A673 (cell line): ENCODE data around the gene KCNIP4. TPM values are rescaled to one million over a fixed set of nuclear protein-coding genes. Genes with fewer than 3 reads are reported as not detected.

Source experiments
- BruUV-seq: library from RNA; stranded (reverse); fragments of 400-500 nt; replicated peaks from 2 replicates; lab custom pipeline; 2021; lab: Mats Ljungman, UMichigan
- CTCF ChIA-PET: fragments of 300-600 bp; sonication (Branson Sonifier 250); formaldehyde crosslinking; loops from one replicate; lab custom pipeline; 2022; ENCODE audit warnings: antibody characterized with exemption; lab: Charles Lee
- POLR2A ChIA-PET: fragments of 300-600 bp; sonication (Branson Sonifier 250); formaldehyde crosslinking; loops from one replicate; lab custom pipeline; 2022; ENCODE audit warnings: antibody characterized with exemption; ENCODE audit not compliant: low non-redundant PET; lab: Charles Lee
- DNase-seq: peaks from one replicate; pipeline ENCODE4 v3.0.0-alpha.2; 2015; ENCODE audit warnings: low spot score
- H3K27ac ChIP-seq: fragments of 200-600 bp; sonication (generic); 2 replicates; pipeline ENCODE4 v1.5.1; 2016; ENCODE audit warnings: mixed run types, low read depth, mild to moderate bottlenecking, mixed read lengths, antibody characterized with exemption, low read length; ENCODE audit not compliant: poor library complexity, severe bottlenecking
- H3K27me3 ChIP-seq: fragments of 200-600 bp; sonication (generic); replicated peaks from 2 replicates; pipeline ENCODE4 v1.6.1; 2017; ENCODE audit warnings: mixed run types, low read depth, mild to moderate bottlenecking, mixed read lengths, antibody characterized with exemption, low read length; ENCODE audit not compliant: insufficient read depth, poor library complexity
- H3K36me3 ChIP-seq: fragments of 200-600 bp; sonication (generic); 2 replicates; pipeline ENCODE4 v1.6.1; 2016; ENCODE audit warnings: mixed run types, mild to moderate bottlenecking, mixed read lengths, antibody characterized with exemption, low read length; ENCODE audit not compliant: insufficient read depth, poor library complexity, severe bottlenecking
- H3K4me1 ChIP-seq: fragments of 200-600 bp; sonication (generic); 2 replicates; pipeline ENCODE4 v1.6.1; 2017; ENCODE audit warnings: mixed run types, mild to moderate bottlenecking, mixed read lengths, antibody characterized with exemption, low read length; ENCODE audit not compliant: insufficient read depth, poor library complexity, severe bottlenecking
- H3K4me3 ChIP-seq: fragments of 200-600 bp; sonication (generic); 2 replicates; pipeline ENCODE4 v1.5.1; 2016; ENCODE audit warnings: low read depth, mixed run types, mild to moderate bottlenecking, mixed read lengths, low read length; ENCODE audit not compliant: poor library complexity, severe bottlenecking
- H3K9me3 ChIP-seq: fragments of 200-600 bp; sonication (generic); 2 replicates; pipeline ENCODE4 v1.6.1; 2016; ENCODE audit warnings: mixed run types, low read depth, mild to moderate bottlenecking, mixed read lengths, antibody characterized with exemption, low read length; ENCODE audit not compliant: poor library complexity, severe bottlenecking
- EZH2 ChIP-seq: fragments of 200-600 bp; sonication (generic); IDR thresholded peaks from 2 replicates; pipeline ENCODE4 v1.6.1; 2017; ENCODE audit warnings: borderline replicate concordance, low read depth, mild to moderate bottlenecking, mixed read lengths, antibody characterized with exemption, low read length; ENCODE audit not compliant: poor library complexity, severe bottlenecking
- intact Hi-C: fragments of 100-400 bp; cut with micrococcal nuclease; formaldehyde crosslinking; loops from one replicate; pipeline ENCODE4 v1.10.0; 2022; ENCODE audit not compliant: unreplicated experiment
- total RNA-seq: library from RNA; stranded (reverse); gene quantifications from 2 replicates; pipeline ENCODE4 v1.2.3, GENCODE V29; 2021
- TF ChIP-seq, protein P1 (sequence below): fragments of 300-800, 200-600 bp; sonication (generic); conservative IDR thresholded peaks from 2 replicates; pipeline ENCODE4 v1.5.1; 2017; ENCODE audit warnings: low read depth, mild to moderate bottlenecking, antibody characterized with exemption, low read length, moderate library complexity, mixed read lengths

KCNIP4 gene
- total RNA-seq, 1 experiment from 2014 or later = not detected

DNA sequence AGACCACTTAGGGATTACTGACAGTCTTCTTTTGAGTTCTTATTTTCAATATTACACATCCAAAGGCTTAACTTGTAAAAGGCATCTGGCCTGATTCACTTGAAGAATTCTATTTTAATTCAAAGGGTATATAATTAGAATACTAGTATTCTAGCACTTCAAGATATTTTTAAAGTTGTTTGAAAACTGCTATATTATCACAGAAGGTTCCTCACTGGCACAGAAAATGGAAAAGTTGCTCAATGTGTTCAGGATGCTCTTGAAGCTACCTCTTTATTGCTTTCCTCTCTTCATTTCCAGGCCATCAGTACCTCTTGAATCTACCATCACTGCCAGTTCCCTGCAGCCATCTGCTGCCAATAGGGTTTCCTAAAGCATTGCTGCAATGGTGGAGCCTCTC is 271.4 kb downstream of the KCNIP4 start:
- Histone ChIP-seq H3K4me3 (no peak overlapping the region), H3K4me1 (no peaks in the 10 kb centered on the region), H3K27me3 (no peaks in the 10 kb centered on the region), H3K27ac (no peak overlapping the region), H3K9me3 (no peaks in the 10 kb centered on the region), H3K36me3 (no peaks in the 10 kb centered on the region)
- POLR2A ChIA-PET = no interaction called here
- intact Hi-C loops = no loop called here
- no TSS peak for BruUV-seq
- TF ChIP-seq, protein P1, sequence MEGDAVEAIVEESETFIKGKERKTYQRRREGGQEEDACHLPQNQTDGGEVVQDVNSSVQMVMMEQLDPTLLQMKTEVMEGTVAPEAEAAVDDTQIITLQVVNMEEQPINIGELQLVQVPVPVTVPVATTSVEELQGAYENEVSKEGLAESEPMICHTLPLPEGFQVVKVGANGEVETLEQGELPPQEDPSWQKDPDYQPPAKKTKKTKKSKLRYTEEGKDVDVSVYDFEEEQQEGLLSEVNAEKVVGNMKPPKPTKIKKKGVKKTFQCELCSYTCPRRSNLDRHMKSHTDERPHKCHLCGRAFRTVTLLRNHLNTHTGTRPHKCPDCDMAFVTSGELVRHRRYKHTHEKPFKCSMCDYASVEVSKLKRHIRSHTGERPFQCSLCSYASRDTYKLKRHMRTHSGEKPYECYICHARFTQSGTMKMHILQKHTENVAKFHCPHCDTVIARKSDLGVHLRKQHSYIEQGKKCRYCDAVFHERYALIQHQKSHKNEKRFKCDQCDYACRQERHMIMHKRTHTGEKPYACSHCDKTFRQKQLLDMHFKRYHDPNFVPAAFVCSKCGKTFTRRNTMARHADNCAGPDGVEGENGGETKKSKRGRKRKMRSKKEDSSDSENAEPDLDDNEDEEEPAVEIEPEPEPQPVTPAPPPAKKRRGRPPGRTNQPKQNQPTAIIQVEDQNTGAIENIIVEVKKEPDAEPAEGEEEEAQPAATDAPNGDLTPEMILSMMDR = no peak
- TF ChIP-seq EZH2 = no peak
- DNase-seq = no peak
- CTCF ChIA-PET = no interaction called here

DNA sequence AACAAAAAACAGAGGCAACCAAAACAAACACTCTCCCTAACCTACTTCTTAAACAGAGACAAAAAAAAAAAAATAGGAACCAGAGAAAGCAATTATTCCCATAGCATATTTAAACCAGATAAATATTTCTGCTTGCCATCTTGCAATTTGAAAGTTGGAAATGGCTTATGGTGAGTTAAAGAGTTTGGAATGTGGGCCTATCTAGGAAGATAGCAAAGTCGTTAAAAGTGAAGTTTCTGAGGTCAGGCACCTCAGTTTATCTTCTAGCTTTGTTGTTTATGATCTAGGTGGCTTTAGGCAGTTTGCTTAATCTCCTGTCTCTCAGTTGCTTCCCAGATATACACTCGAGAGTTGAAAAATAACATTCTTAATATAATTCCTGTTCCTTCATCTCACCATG is 284.2 kb downstream of the KCNIP4 start:
- intact Hi-C loops = no loop called here
- BruUV-seq = no TSS peak
- H3K4me1 ChIP-seq = no peaks in the 10 kb centered on the region
- ChIA-PET POLR2A (no interaction called here), CTCF (no interaction called here)
- no peaks in the 10 kb centered on the region for H3K27me3 ChIP-seq
- H3K27ac ChIP-seq = no peak overlapping the region
- TF ChIP-seq EZH2 = no peak
- TF ChIP-seq, protein P1 = no peak
- H3K36me3 ChIP-seq = no peaks in the 10 kb centered on the region
- no peaks in the 10 kb centered on the region for H3K9me3 ChIP-seq
- no peak for DNase-seq
- no peak overlapping the region for H3K4me3 ChIP-seq

DNA sequence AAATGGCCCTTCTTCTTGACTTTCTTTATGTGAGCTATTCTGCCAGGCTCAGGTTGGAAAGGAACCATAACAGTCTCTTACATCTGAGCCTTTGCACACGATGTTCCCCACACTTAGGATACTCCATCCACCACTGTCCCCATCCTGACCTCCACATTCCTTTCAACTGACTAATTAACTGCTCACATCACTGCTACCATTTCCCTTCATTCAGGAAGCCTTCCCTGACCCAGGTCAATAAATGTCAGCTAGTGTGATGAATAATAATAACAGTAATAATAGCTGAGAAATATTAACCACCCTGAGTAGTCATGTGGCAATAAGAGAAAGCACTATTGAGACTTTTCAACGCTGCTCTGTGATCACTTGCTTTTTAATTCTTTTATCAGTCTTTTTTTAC is 291.7 kb downstream of the KCNIP4 start:
- H3K27ac ChIP-seq = no peak overlapping the region
- DNase-seq = no peak
- ChIA-PET CTCF (no interaction called here), POLR2A (no interaction called here)
- BruUV-seq = no TSS peak
- TF ChIP-seq, protein P1 = no peak
- no peak for TF ChIP-seq EZH2
- H3K27me3 ChIP-seq = no peaks in the 10 kb centered on the region
- no peaks in the 10 kb centered on the region for H3K9me3 ChIP-seq
- no peaks in the 10 kb centered on the region for H3K36me3 ChIP-seq
- H3K4me3 ChIP-seq = no peak overlapping the region
- no peaks in the 10 kb centered on the region for H3K4me1 ChIP-seq
- intact Hi-C loops = no loop called here
